H9 (cell line): ENCODE measurements around the gene SLC25A42. TPM values are rescaled to one million over a fixed set of nuclear protein-coding genes. Genes with fewer than 3 reads are reported as not detected.

Experiments
- DNase-seq: peaks from one replicate; pipeline ENCODE4 v3.0.0-alpha.2; 2017
- H2AFZ ChIP-seq: one replicate; pipeline ENCODE4 v1.6.1; 2013; ENCODE audit warnings: mild to moderate bottlenecking, low read length, control low read depth, moderate library complexity
- H2AK5ac ChIP-seq: 2 replicates; pipeline ENCODE4 v1.6.1; 2013; ENCODE audit warnings: low read length, control low read depth, mixed read lengths; ENCODE audit not compliant: insufficient read length
- H2BK120ac ChIP-seq: one replicate; pipeline ENCODE4 v1.6.1; 2013; ENCODE audit warnings: low read depth, mild to moderate bottlenecking, low read length, control low read depth, inconsistent platforms; ENCODE audit not compliant: poor library complexity, severe bottlenecking
- H2BK12ac ChIP-seq: 2 replicates; pipeline ENCODE4 v1.6.1; 2013; ENCODE audit warnings: low read length, control low read depth, mixed read lengths, low read depth; ENCODE audit not compliant: insufficient read length
- H2BK15ac ChIP-seq: 2 replicates; pipeline ENCODE4 v1.6.1; 2013; ENCODE audit warnings: low read depth, low read length, control low read depth
- H2BK20ac ChIP-seq: one replicate; pipeline ENCODE4 v1.6.1; 2013; ENCODE audit warnings: low read depth, mild to moderate bottlenecking, low read length, control low read depth, inconsistent platforms; ENCODE audit not compliant: poor library complexity, severe bottlenecking
- H2BK5ac ChIP-seq: 2 replicates; pipeline ENCODE4 v1.6.1; 2013; ENCODE audit warnings: low read length, control low read depth, mixed read lengths; ENCODE audit not compliant: insufficient read length
- H3K14ac ChIP-seq: 2 replicates; pipeline ENCODE4 v1.6.1; 2013; ENCODE audit warnings: low read length, control low read depth; ENCODE audit not compliant: insufficient read depth
- H3K18ac ChIP-seq: 2 replicates; pipeline ENCODE4 v1.6.1; 2013; ENCODE audit warnings: low read depth, mild to moderate bottlenecking, mixed read lengths, low read length, control low read depth; ENCODE audit not compliant: insufficient read length
- H3K23ac ChIP-seq: 2 replicates; pipeline ENCODE4 v1.6.1; 2013; ENCODE audit warnings: low read length, control low read depth, mixed read lengths, low read depth; ENCODE audit not compliant: insufficient read length
- H3K23me2 ChIP-seq: 2 replicates; pipeline ENCODE4 v1.6.1; 2013; ENCODE audit warnings: low read depth, mild to moderate bottlenecking, mixed read lengths, low read length, control low read depth; ENCODE audit not compliant: insufficient read length, poor library complexity, severe bottlenecking
- H3K27ac ChIP-seq: 2 replicates; pipeline ENCODE4 v1.5.1; 2013; ENCODE audit warnings: low read length, control low read depth, mixed read lengths, low read depth; ENCODE audit not compliant: insufficient read length
- H3K27me3 ChIP-seq: 2 replicates; pipeline ENCODE4 v1.6.1; 2013; ENCODE audit warnings: low read length, control low read depth, inconsistent platforms; ENCODE audit not compliant: insufficient read depth
- H3K4ac ChIP-seq: 2 replicates; pipeline ENCODE4 v1.6.1; 2013; ENCODE audit warnings: low read depth, mild to moderate bottlenecking, control low read depth, inconsistent platforms, low read length, moderate library complexity
- H3K4me1 ChIP-seq: 2 replicates; pipeline ENCODE4 v1.6.1; 2013; ENCODE audit warnings: low read length, control low read depth, inconsistent platforms; ENCODE audit not compliant: insufficient read depth
- H3K4me2 ChIP-seq: 2 replicates; pipeline ENCODE4 v1.6.1; 2013; ENCODE audit warnings: low read length, control low read depth, mixed read lengths; ENCODE audit not compliant: insufficient read length, insufficient read depth
- H3K56ac ChIP-seq: 2 replicates; pipeline ENCODE4 v1.6.1; 2013; ENCODE audit warnings: low read depth, mild to moderate bottlenecking, mixed read lengths, low read length, control low read depth; ENCODE audit not compliant: insufficient read length
- H3K79me1 ChIP-seq: 2 replicates; pipeline ENCODE4 v1.6.1; 2013; ENCODE audit warnings: low read depth, mild to moderate bottlenecking, moderate library complexity, low read length, control low read depth, inconsistent platforms; ENCODE audit not compliant: insufficient read depth, poor library complexity, severe bottlenecking
- H3K79me2 ChIP-seq: 2 replicates; pipeline ENCODE4 v1.6.1; 2013; ENCODE audit warnings: low read length, control low read depth, inconsistent platforms; ENCODE audit not compliant: insufficient read depth
- H3K9ac ChIP-seq: 2 replicates; pipeline ENCODE4 v1.6.1; 2013; ENCODE audit warnings: low read length, control low read depth, mixed read lengths; ENCODE audit not compliant: insufficient read length; ENCODE audit errors: extremely low read depth
- H3K9me3 ChIP-seq: one replicate; pipeline ENCODE4 v1.6.1; 2013; ENCODE audit warnings: low read depth, low read length, inconsistent platforms; ENCODE audit not compliant: control insufficient read depth
- H3T11ph ChIP-seq: one replicate; pipeline ENCODE4 v1.6.1; 2013; ENCODE audit warnings: mild to moderate bottlenecking, low read length, control low read depth, inconsistent platforms
- H4K20me1 ChIP-seq: one replicate; pipeline ENCODE4 v1.6.1; 2013; ENCODE audit not compliant: control insufficient read depth, insufficient read length, insufficient read depth
- H4K5ac ChIP-seq: 2 replicates; pipeline ENCODE4 v1.6.1; 2013; ENCODE audit warnings: low read depth, mild to moderate bottlenecking, mixed read lengths, low read length, control low read depth; ENCODE audit not compliant: insufficient read length
- H4K8ac ChIP-seq: replicated peaks from 2 replicates; pipeline ENCODE4 v1.6.1; 2013; ENCODE audit warnings: low read length, control low read depth, mixed read lengths, low read depth; ENCODE audit not compliant: insufficient read length
- H4K91ac ChIP-seq: 2 replicates; pipeline ENCODE4 v1.6.1; 2013; ENCODE audit warnings: low read depth, mild to moderate bottlenecking, moderate library complexity, mixed read lengths, low read length, control low read depth; ENCODE audit not compliant: insufficient read length
- H3K27ac Mint-ChIP-seq, 3 experiments: 2 replicates in 2 of 3; 3 replicates in 1 of 3; pipeline ENCODE4 v1.8.0; 2020 to 2021; ENCODE audit warnings: mixed read lengths in 3 of 3, mild to moderate bottlenecking in 1 of 3, moderate library complexity in 1 of 3
- H3K27me3 Mint-ChIP-seq: 2 replicates; pipeline ENCODE4 v1.8.0; 2021; ENCODE audit warnings: low read depth, mild to moderate bottlenecking, moderate library complexity, mixed read lengths
- H3K36me3 Mint-ChIP-seq, 3 experiments: 2 replicates in 2 of 3; 3 replicates in 1 of 3; pipeline ENCODE4 v1.8.0; 2020 to 2021; ENCODE audit warnings: low read depth in 3 of 3, mixed read lengths in 3 of 3; ENCODE audit not compliant: insufficient read depth in 1 of 3
- H3K4me1 Mint-ChIP-seq, 2 experiments: 2 replicates each; pipeline ENCODE4 v1.8.0; 2020; ENCODE audit warnings: mixed read lengths in 2 of 2
- H3K4me3 Mint-ChIP-seq, 2 experiments: 2 replicates in 1 of 2; 3 replicates in 1 of 2; pipeline ENCODE4 v1.8.0; 2020 to 2021; ENCODE audit warnings: mild to moderate bottlenecking in 2 of 2, mixed read lengths in 2 of 2, moderate library complexity in 1 of 2
- H3K9me3 Mint-ChIP-seq, 2 experiments: 2 replicates in 1 of 2; 3 replicates in 1 of 2; pipeline ENCODE4 v1.8.0; 2020; ENCODE audit warnings: mild to moderate bottlenecking in 2 of 2, mixed read lengths in 2 of 2, moderate library complexity in 1 of 2
- WGBS: extraction: QIAGEN DNeasy Blood & Tissue Kit; methylation state at CpG from one replicate; pipeline ENCODE4 v1.1.7; 2013; ENCODE audit warnings: missing lambda C conversion rate, low lambda C conversion rate, mixed read lengths; ENCODE audit not compliant: insufficient read length; ENCODE audit errors: extremely low coverage; 5-methylcytosine and 5-hydroxymethylcytosine counted together
- total RNA-seq: library from RNA; stranded (reverse); gene quantifications from 2 replicates; pipeline ENCODE4 v1.2.1, GENCODE V29; 2021
- TF ChIP-seq, protein P1 (sequence below): fragments of 200-600 bp; sonication (generic); conservative IDR thresholded peaks from 3 replicates; pipeline ENCODE4 v1.8.0; 2021; ENCODE audit warnings: antibody characterized with exemption, mild to moderate bottlenecking

Gene SLC25A42
- total RNA-seq, 1 experiment from 2014 or later, result 3.6 TPM

- no peak overlapping the region for H3K27ac ChIP-seq
- DNase-seq, result no peak
Measured at GRCh38 chr19:19064098-19064722, 416 bp downstream of the SLC25A42 start.

More at GRCh38 chr19:19064098-19064722, 416 bp downstream of the SLC25A42 start:
- no peak overlapping the region for H2BK5ac ChIP-seq
- Mint-ChIP-seq H3K9me3 (no peaks in the 10 kb centered on the region; a peak in 1 of 5 replicates), H3K4me1 (peaks cover 20 to 21% of the 10 kb centered on the region in 2 experiments), H3K27ac (no peak overlapping the region), H3K4me3 (peak overlapping the region; percentile 62 to 84), H3K36me3 (peaks cover 5 to 16% (median 8%) of the 10 kb centered on the region in 3 experiments; a peak in 6 of 7 replicates), H3K27me3 (peaks cover 49% of the 10 kb centered on the region)
- H2BK20ac ChIP-seq, result no peak overlapping the region
- no peak overlapping the region for H3K4ac ChIP-seq
- H3K23me2 ChIP-seq, result peaks cover 4% of the 10 kb centered on the region
- H4K8ac ChIP-seq, result no peak overlapping the region
- H3K23ac ChIP-seq, result no peak overlapping the region
- H2BK15ac ChIP-seq, result no peak overlapping the region
- no peak overlapping the region for H3T11ph ChIP-seq
- no peaks in the 10 kb centered on the region for H3K79me1 ChIP-seq
- H4K20me1 ChIP-seq, result no peaks in the 10 kb centered on the region
- no peak overlapping the region for H3K9ac ChIP-seq
- H3K4me1 ChIP-seq, result peaks cover 3% of the 10 kb centered on the region; the same call in 1 of the 2 replicates
- H3K27me3 ChIP-seq, result peaks cover 11% of the 10 kb centered on the region; the same call in 1 of the 2 replicates
- no CpG with 5 or more reads among the region's 29 CpGs for WGBS
- H3K14ac ChIP-seq, result no peak overlapping the region
- no peaks in the 10 kb centered on the region for H3K9me3 ChIP-seq
- H2AK5ac ChIP-seq, result no peak overlapping the region
- no peak overlapping the region for H3K56ac ChIP-seq
- H2BK120ac ChIP-seq, result no peak overlapping the region
- H3K79me2 ChIP-seq, result no peaks in the 10 kb centered on the region
- no peak overlapping the region for H3K18ac ChIP-seq
- no peak overlapping the region for H2AFZ ChIP-seq
- H4K5ac ChIP-seq, result no peak overlapping the region
- peak overlapping the region; percentile 38 for H3K4me2 ChIP-seq
- no peak overlapping the region for H4K91ac ChIP-seq
- TF ChIP-seq, protein P1, sequence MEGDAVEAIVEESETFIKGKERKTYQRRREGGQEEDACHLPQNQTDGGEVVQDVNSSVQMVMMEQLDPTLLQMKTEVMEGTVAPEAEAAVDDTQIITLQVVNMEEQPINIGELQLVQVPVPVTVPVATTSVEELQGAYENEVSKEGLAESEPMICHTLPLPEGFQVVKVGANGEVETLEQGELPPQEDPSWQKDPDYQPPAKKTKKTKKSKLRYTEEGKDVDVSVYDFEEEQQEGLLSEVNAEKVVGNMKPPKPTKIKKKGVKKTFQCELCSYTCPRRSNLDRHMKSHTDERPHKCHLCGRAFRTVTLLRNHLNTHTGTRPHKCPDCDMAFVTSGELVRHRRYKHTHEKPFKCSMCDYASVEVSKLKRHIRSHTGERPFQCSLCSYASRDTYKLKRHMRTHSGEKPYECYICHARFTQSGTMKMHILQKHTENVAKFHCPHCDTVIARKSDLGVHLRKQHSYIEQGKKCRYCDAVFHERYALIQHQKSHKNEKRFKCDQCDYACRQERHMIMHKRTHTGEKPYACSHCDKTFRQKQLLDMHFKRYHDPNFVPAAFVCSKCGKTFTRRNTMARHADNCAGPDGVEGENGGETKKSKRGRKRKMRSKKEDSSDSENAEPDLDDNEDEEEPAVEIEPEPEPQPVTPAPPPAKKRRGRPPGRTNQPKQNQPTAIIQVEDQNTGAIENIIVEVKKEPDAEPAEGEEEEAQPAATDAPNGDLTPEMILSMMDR, result peak; percentile 28; the same call in 1 of the 3 replicates
- no peak overlapping the region for H2BK12ac ChIP-seq
